Natural killer cell (primary cell): ENCODE measurements around the gene PIAS4. TPM values are rescaled to one million over a fixed set of nuclear protein-coding genes. Genes with fewer than 3 reads are reported as not detected.

Experiments used
- ATAC-seq, 3 donors: fragments of 150-1000 bp in 2 of 3; fragments of 200-7000 bp in 1 of 3; cut with Tn5 transposase; 1 replicate in 1 of 3; 2 replicates in 2 of 3; pipeline ENCODE4 v1.10.0; 2021; ENCODE audit warnings: mild to moderate bottlenecking in 2 of 3, moderate library complexity in 2 of 3
- DNase-seq, 2 donors: peaks; one replicate each; pipeline versions ENCODE4 v3.0.0 to v3.0.0-alpha.2; 2013 to 2021; ENCODE audit warnings: mixed read lengths in 1 of 2
- H3K27ac ChIP-seq: one replicate; pipeline ENCODE4 v1.5.1; 2013; ENCODE audit warnings: mild to moderate bottlenecking, low read length
- H3K27me3 ChIP-seq: one replicate; pipeline ENCODE4 v1.6.1; 2013; ENCODE audit warnings: low read length; ENCODE audit not compliant: control insufficient read depth, insufficient read depth
- H3K36me3 ChIP-seq: one replicate; pipeline ENCODE4 v1.6.1; 2013; ENCODE audit warnings: low read length; ENCODE audit not compliant: control insufficient read depth, insufficient read depth
- H3K4me1 ChIP-seq: one replicate; pipeline ENCODE4 v1.6.1; 2013; ENCODE audit warnings: low read length; ENCODE audit not compliant: control insufficient read depth, insufficient read depth
- H3K4me3 ChIP-seq: one replicate; pipeline ENCODE4 v1.5.1; 2013; ENCODE audit warnings: low read length
- H3K9me3 ChIP-seq: one replicate; pipeline ENCODE4 v1.6.1; 2013; ENCODE audit warnings: low read length; ENCODE audit not compliant: control insufficient read depth, insufficient read depth
- H3K27ac Mint-ChIP-seq, 2 donors: one replicate each; pipeline ENCODE4 v1.8.0; 2022; ENCODE audit warnings: mild to moderate bottlenecking in 2 of 2, mixed read lengths in 2 of 2, moderate library complexity in 1 of 2
- H3K27me3 Mint-ChIP-seq, 2 donors: one replicate each; pipeline ENCODE4 v1.8.0; 2022; ENCODE audit warnings: low read depth in 2 of 2, mixed read lengths in 2 of 2
- H3K36me3 Mint-ChIP-seq: one replicate; pipeline ENCODE4 v1.8.0; 2022; ENCODE audit warnings: mixed read lengths
- H3K4me1 Mint-ChIP-seq, 2 donors: one replicate each; pipeline ENCODE4 v1.8.0; 2022; ENCODE audit warnings: mixed read lengths in 2 of 2
- H3K4me3 Mint-ChIP-seq: one replicate; pipeline ENCODE4 v1.8.0; 2022; ENCODE audit warnings: mild to moderate bottlenecking, moderate library complexity, mixed read lengths
- H3K9me3 Mint-ChIP-seq, 2 donors: one replicate each; pipeline ENCODE4 v1.8.0; 2022; ENCODE audit warnings: mixed read lengths in 2 of 2
- CTCF ChIP-seq: fragments of 200-600 bp; IDR thresholded peaks from one replicate; pipeline ENCODE4 v1.8.0; 2022; ENCODE audit warnings: antibody characterized with exemption
- WGBS: methylation state at CpG from one replicate; pipeline ENCODE4 v1.1.7; 2013; ENCODE audit warnings: missing lambda C conversion rate; ENCODE audit not compliant: insufficient coverage; 5-methylcytosine and 5-hydroxymethylcytosine counted together
- intact Hi-C: fragments of 100-400 bp; cut with micrococcal nuclease; formaldehyde crosslinking; loops from one replicate; pipeline ENCODE4 v1.14.2; 2022
- total RNA-seq, 4 donors: library from RNA; stranded (reverse); fragments of 120-200 nt in 1 of 4; gene quantifications; one replicate each; pipeline versions ENCODE4 v1.2.3 to v1.2.4, GENCODE V29; 2013 to 2022

Gene PIAS4
- total RNA-seq, 3 donors from 2014 or later (not counting 1 experiment from before 2014, with no cell fraction given): 25.4 to 39.4 (median 26.8) TPM

GRCh38 chr19:3983936-3984583 is 23.5 kb upstream of the PIAS4 start:
- whole genome bisulfite sequencing: 40% methylated on average over 30 of the region's 30 CpGs
- Mint-ChIP-seq H3K27ac (peak overlapping the region; percentile 91 to 97), H3K4me3 (peak overlapping the region; percentile 93), H3K9me3 (no peaks in the 10 kb centered on the region), H3K27me3 (no peaks in the 10 kb centered on the region), H3K36me3 (peaks cover 7% of the 10 kb centered on the region), H3K4me1 (peaks cover 39 to 51% of the 10 kb centered on the region in 2 donors)
- peak overlapping the region; percentile 90 for H3K27ac ChIP-seq
- peaks cover 64% of the 10 kb centered on the region for H3K4me1 ChIP-seq
- peak in 1 of 2 donors; percentile 52 for DNase-seq
- H3K9me3 ChIP-seq: no peaks in the 10 kb centered on the region
- H3K4me3 ChIP-seq: peak overlapping the region; percentile 76
- TF ChIP-seq CTCF: no peak
- H3K27me3 ChIP-seq: no peaks in the 10 kb centered on the region
- H3K36me3 ChIP-seq: peaks cover 52% of the 10 kb centered on the region
- ATAC-seq: no peak
- intact Hi-C loops: loop anchor here (10.0 kb wide), 1 partner anchor 199 kb away; the partner anchor contains the start of gene MATK

GRCh38 chr19:3984584-3984907 is 23.0 kb upstream of the PIAS4 start:
- ATAC-seq: peak; percentile 2 to 7 (median 2)
- peaks cover 7% of the 10 kb centered on the region for H3K36me3 Mint-ChIP-seq

GRCh38 chr19:3984908-3985642 is 22.5 kb upstream of the PIAS4 start, which contains the start of gene EEF2:
Gene EEF2, minus strand, starts transcription at chr19:3985463. Its CDS starts 83 bp downstream, at chr19:3985380.
- WGBS: under 1% methylated on average over 80 of the region's 80 CpGs
- Histone ChIP-seq H3K27ac (peak within 1 kb of the TSS; percentile 90), H3K9me3 (no peaks in the 10 kb centered on the region), H3K4me1 (peaks cover 64% of the 10 kb centered on the region), H3K4me3 (peak within 1 kb of the TSS; percentile 76), H3K36me3 (peaks cover 42% of the 10 kb centered on the region), H3K27me3 (no peaks in the 10 kb centered on the region)
- H3K27me3 Mint-ChIP-seq: no peaks in the 10 kb centered on the region
- peak within 1 kb of the TSS; percentile 91 to 97 for H3K27ac Mint-ChIP-seq
- intact Hi-C loops: loop anchor here (1.0 to 10.0 kb wide), 4 partner anchors 14 to 202 kb away; partner anchors contain the start of genes DAPK3, MATK and ZBTB7A
- peak; percentile 92 to 97 for DNase-seq
- H3K4me1 Mint-ChIP-seq: peaks cover 42 to 54% of the 10 kb centered on the region in 2 donors
- ATAC-seq: peak; percentile 57 to 79 (median 68)
- H3K9me3 Mint-ChIP-seq: no peaks in the 10 kb centered on the region
- peaks cover 7% of the 10 kb centered on the region for H3K36me3 Mint-ChIP-seq
- peak within 1 kb of the TSS; percentile 93 for H3K4me3 Mint-ChIP-seq
- TF ChIP-seq CTCF: no peak

More at GRCh38 chr19:3984584-3984907, 23.0 kb upstream of the PIAS4 start:
- no peaks in the 10 kb centered on the region for H3K9me3 Mint-ChIP-seq
- intact Hi-C loops: loop anchor here (10.0 kb wide), 1 partner anchor 200 kb away; the partner anchor contains the start of gene MATK
- peak overlapping the region; percentile 91 to 97 for H3K27ac Mint-ChIP-seq
- peak overlapping the region; percentile 93 for H3K4me3 Mint-ChIP-seq
- TF ChIP-seq CTCF: no peak
- 1% methylated on average over 10 of the region's 10 CpGs for WGBS
- no peak for DNase-seq
- Histone ChIP-seq H3K27me3 (no peaks in the 10 kb centered on the region), H3K27ac (peak overlapping the region; percentile 90), H3K9me3 (no peaks in the 10 kb centered on the region), H3K36me3 (peaks cover 47% of the 10 kb centered on the region), H3K4me1 (peaks cover 64% of the 10 kb centered on the region), H3K4me3 (peak overlapping the region; percentile 76)
- H3K27me3 Mint-ChIP-seq: no peaks in the 10 kb centered on the region
- peaks cover 39 to 51% of the 10 kb centered on the region in 2 donors for H3K4me1 Mint-ChIP-seq
